ENCODE measurements around the gene ZNF438.

DNA sequence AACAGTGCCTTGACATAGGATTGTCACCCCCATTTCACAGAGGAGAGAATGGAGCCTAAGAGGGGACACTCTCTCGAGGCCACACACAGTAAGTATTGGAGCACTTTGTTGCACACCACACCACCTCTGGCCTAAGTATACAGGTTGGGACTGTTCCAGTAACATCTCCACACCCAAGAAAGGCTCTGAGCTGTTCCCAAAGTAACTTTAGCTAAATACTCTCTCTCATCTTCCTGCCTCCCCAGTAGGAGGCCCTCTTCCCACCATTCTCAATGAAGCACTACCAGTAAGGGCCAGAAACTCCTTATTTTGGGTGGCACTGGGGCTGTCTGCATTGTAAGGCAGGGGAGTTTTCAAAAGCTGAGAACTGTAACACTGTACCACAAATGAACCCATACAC is 189.5 kb downstream of the ZNF438 start:
- no peak for TF ChIP-seq POLR2AphosphoS5 (IDR thresholded peaks at IDR 0.05; ENCODE audit: low read depth, low read length)
- TF ChIP-seq SIN3A (IDR thresholded peaks at IDR 0.05; ENCODE audit: borderline replicate concordance, insufficient read depth, low read length) = no peak
